IPS DF 4.7 (cell line): ENCODE measurements around the gene LHFPL5.

Experiments
- DNase-seq: peaks from one replicate; pipeline ENCODE4 v3.0.0-alpha.2; 2013; ENCODE audit warnings: low spot score; ENCODE audit errors: extremely low read depth

Gene LHFPL5

DNA sequence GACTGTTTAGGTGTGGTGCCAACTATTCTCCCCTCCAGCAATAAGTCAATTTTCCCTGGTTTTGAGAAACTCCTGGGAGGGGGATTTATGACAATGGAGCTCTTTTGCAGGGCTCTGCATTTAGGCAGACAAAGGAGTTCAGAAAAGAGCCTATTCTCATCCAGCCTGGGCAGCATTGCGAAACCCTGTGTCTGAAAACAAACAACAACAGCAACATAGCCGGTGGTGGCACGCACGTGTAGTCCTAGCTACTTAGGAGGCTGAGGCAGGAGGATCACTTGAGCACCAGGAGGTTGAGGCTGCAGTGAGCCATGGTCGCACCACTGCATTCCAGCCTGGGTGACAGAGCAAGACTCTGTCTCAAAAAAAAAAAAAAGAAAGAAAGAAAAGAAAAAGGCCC, 14.5 kb upstream of the LHFPL5 start:
- no peak for DNase-seq

DNA sequence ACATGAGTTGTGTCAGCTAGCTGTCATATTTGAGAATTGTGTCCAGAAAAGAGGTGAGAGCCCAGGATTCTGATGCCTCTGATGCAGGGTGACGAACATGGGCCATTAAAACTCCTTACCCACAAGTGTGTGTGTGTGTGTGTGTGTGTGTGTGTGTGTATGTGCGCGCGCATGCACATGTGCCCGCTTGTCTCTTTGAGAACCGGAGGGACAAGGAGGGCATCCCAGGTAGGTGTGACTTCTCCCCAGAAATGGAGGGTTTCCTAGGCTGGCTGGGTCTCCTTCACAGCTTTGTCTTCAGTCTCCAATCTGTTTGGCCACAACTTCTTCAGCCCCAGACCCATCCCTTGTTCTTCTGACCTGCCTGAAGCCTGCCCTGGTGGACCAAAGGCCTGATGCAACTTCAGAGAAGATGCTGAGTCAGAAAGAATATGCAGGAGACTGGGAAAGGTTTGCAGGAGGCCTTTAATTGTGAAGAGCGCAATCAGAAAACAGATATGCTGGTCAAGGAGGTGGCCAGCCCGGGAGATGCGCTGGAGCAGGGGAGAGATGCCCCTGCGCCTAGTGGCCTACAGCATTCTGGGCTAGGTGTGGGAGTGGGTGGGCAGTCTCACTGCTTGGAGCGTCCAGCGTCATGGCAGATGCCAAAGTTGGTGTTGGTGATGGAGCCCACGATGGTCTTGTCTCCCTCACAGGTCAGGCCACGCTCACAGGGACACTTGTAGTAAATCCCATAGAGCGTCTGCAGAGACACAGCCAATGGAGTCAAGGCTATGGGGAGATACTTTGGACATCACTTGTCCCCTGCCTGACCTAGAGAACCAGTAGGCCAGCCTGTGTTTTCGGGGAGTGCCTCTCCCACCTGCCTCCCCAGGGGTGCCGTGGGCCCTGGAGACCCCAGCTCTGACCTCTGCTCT, 10.4 kb upstream of the LHFPL5 start:
- DNase-seq, result no peak

DNA sequence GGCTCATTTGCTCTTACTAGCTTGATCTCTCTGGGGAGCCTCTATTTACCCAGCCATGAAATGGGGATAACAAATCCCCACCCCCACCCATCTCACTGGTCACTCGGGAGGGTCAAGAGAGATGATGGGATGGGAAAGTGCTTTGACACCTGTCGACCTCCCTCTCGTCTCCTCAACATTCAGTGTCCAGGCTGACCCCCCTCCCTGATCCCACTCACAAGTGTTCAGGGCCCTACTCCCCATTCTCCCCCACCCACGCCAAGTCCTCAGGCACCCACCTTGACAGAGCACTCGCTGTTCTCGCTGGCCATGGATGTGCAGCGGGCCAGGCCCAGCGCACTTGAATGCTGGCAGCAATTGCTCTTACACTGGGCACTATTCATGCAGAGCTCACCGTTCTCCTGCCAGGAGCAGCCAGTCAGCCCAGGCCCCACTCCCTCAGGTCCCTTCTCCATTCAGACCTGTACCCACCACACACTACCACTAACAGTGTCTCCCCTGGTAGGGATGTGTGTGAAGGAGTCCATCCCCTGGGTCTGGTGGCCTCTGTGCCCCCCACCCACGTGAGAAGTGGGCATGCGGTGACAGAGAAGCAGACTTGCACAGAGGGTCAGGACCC, 9.6 kb upstream of the LHFPL5 start:
- no peak for DNase-seq

DNA sequence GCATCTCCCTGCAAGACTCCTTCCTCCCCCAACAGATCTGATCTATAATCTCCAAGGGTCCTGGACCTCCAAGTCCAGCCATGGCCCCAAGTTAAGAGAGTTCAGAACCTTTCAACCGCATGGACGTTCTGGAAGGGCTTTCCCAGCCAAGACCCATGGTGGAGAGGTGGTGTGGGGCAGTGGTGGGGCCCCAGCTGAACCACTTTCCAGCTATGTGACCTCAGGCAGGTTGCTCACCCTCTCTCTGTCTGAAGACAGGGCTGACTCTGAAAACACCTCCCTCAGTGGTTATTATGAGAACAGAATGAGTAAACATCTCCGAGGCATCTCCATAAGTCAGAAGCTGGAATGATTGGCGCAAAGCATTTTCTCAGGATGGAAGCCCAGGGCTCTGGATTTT, 8.9 kb upstream of the LHFPL5 start:
- no peak for DNase-seq

DNA sequence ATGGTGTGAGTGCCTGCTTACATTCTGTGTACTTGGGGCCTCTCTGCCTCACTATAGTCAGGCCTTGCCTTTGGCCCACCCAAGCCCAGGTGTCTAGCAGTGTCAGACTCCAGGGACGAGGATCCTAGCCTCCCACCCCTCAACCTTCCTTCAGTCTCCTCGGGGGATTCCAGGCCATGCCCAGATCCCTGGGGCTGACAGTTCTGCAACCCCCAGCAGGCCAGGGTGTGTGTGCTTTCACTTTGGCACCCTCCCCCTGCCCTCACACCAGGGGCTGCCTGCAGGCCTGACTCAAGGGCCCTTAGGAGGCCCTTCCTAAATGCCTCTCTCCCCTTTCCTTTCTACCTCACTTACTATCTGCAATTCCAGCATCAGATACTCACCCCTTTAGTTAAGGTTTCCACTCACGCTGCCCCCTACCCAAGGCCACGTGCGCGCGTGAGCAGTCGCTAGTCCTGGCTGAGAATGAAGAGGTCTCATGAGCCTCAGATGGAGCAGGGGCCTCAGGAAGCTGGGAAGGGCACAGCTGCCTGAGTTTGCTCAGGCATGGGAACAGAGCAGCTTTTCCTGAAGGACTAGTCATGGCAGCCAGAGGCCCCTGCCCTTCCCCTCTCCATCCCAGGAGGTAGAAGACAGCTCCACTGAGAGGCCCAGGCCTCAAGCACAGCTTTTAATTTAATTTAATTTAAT, 7.2 kb upstream of the LHFPL5 start:
- DNase-seq, result no peak

DNA sequence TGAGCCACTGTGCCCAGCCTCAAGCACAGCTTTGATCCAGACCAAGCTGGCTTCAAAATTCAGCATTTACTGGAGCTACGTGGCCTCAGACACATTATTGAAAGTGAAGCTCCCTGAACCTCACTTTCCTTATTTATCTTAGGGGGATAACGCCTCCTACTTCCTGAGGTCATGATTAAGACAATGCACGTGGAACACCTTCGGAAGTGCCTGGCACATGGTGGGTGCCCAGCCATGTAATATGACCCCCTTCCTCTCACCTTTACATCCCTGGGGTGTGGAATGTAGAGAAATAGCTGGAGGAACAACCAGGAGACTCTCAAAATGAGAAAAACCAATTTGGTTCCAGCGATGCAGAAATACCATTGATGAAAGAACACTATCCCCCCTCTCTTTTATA, 6.4 kb upstream of the LHFPL5 start:
- no peak for DNase-seq

DNA sequence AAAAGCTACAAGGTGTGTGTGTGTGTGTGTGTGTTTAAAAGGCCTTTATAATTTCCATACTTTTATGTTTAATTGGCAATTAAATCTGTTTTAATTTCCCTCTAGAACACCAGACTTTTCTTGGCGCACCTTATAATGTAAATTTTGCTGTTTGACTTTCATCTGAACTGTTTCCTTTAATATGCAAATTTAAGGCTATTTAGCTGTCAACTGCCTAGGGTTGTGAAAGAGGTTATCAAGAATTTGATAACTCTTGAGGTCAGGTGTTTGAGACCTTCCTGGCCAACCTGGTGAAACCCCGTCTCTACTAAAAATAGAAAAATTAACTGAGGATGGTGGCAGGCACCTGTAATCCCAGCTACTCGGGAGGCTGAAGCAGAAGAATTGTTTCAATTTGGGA, 4.0 kb upstream of the LHFPL5 start:
- DNase-seq, result no peak

DNA sequence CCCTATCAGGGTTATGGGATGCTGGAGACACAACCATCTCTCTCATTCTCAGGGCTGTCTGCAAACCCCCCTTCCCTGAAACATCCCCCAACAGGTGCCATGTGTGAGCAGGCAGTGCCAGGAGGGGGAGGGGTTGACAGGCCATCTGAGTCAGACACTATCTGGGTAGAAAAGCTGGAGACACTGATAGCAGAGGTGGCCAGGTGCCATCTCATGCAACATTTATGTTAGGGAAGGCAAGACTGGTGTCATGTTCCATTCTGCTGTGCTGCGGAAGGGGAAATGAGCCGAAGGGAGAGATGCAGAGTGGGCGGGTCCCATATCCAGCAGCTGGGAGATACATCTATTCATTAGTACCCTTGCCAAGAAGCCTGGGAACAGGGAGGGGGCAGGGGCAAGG, 3.5 kb downstream of the LHFPL5 start:
- DNase-seq, result no peak

DNA sequence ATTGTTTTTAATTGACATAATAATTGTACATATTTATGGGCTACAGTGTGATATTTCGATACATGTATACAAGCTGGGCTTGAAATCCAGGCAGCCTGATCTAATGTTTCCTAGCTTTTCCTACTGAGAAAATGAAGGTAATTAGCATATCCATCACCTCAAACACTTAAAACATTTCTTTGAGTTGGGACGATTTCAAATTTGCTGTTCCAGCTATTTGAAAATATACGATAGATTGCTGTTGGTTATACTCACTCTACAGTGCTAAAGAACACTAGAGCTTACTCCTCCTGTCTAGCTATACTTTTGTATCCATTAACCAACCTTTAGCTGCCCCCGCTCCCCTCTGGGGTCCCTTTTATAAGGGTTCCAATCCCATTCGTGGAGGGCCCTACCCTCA, 4.7 kb downstream of the LHFPL5 start:
- no peak for DNase-seq

DNA sequence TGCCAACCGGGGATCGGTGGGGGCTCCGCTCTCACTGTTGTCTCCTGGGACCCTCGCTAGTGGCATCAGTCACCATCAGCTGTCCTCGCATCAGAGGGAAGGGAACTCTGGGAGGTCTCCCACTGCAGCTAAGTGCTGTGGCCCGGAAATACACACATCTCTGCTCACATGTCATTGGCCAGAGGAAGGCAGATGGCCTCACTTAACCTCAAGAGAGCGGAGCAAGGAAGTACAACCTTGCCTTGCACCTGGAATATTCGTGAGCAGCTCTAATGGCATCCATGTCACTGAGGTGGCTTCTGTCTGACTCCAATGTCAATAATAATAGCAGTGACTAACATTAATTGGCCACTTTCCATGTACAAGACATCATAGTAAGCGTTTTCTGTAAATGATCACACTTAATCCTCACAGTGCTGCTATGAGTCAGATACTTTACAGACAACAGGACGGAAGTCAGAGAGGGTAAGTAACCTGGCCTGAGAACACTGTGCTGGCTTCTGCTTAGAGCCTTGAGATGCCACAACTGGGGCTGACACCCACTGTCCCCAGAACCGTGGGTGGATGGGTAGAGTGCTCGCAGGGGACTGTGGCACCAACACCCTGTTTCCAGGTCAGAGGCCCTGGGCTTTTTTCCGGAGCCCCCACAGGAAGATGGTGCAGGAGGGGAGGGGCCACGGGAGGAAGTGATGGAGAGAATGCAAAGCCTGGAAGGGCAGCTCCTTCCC, 6.0 kb downstream of the LHFPL5 start:
- DNase-seq, result no peak

DNA sequence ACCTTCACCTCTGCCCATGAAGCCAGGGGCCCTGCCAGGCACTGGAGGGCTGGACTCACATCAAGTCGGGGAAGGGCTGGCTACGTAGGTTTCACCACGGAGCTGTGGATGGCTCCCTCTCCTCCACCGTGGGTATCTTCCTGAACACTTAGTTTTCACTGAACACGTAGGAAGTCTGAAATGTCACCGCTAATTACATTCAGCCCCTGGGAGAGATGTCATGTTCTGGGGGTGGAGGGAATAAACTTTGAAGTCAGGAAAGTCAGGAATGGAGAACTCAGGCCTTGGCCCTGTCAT, 6.5 kb downstream of the LHFPL5 start:
- DNase-seq, result no peak

DNA sequence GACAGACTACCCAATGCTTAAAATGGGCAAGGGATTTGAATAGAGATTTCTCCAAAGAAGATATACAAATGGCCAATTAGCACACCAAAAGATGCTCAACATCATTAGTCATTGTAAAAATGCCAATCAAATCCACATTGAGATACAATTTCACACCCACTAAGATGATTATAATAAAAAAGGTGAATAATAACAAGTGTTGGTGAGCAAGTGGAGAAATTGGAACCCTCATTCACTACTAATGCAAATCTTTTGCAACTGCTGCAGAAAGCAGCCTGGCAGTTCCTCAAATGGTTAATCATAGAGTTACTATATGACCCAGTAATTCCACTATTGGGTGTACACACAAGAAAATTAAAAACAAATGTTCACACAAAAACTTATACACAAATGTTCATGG, 12.4 kb downstream of the LHFPL5 start:
- no peak for DNase-seq

DNA sequence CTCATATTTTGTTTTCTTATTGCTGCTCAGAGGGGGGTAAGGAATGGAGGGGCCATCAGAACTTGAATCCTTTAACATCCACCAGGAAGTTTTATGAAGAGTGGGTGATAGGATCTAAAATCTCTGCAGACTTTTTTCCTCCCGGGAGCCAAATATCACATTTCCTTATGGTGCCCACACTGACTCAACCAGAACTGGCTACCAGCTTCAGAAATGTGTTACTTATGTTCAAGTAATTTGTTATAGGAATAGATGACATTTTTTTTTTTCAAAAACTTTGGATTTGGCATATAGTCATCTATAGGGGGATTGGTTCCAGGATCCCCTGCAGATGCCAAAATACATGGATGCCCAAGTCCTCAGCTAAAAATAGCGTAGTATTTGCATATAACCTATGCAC, 18.4 kb downstream of the LHFPL5 start:
- no peak for DNase-seq

DNA sequence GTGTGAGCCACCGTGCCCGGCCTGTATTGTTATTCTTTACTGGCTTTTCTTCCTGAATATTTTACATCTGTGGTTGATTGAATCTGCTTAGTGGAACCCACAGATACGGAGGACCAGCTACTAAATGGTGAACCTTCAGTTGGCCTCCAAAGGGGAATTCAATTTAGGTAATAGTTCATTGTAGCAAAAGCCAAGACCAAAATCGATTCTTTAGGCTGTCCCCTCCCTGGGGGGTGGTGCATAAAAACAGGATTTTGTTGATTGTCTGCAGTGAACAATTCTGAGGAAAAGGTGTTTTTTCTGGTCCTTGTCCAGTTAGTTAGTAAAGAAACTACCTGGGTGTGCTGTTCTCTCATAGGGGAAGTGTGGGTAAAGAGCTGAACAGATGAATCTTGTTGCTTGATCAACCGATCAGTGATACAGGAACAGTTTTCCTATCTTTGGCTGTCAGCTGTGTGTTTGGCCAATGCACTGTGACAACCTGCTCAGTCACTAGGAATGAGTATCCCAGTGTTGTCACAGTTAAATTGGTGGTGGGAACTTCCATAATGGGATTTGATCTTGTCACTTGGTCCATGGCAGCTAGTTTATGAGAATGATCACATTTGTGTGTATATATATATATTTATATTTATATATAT, 19.5 kb downstream of the LHFPL5 start:
- no peak for DNase-seq

DNA sequence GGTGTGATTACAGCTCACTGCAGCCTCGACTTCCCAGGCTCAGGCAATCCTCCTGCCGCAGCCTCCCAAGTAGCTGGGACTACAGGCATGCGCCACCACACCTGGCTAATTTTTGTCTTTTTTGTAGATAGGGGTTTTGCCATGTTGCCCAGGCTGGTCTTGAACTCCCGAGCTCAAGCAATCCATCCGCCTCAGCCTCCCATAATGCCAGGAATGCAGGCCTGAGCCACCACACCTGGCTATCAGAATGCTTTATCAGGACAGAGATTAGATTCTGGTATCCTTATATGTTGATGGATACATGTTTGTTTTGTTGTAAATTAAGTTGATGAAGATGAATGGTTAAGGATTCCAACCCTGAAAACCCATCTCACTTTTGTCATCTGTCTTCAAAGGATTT, 24.2 kb downstream of the LHFPL5 start:
- DNase-seq, result no peak

DNA sequence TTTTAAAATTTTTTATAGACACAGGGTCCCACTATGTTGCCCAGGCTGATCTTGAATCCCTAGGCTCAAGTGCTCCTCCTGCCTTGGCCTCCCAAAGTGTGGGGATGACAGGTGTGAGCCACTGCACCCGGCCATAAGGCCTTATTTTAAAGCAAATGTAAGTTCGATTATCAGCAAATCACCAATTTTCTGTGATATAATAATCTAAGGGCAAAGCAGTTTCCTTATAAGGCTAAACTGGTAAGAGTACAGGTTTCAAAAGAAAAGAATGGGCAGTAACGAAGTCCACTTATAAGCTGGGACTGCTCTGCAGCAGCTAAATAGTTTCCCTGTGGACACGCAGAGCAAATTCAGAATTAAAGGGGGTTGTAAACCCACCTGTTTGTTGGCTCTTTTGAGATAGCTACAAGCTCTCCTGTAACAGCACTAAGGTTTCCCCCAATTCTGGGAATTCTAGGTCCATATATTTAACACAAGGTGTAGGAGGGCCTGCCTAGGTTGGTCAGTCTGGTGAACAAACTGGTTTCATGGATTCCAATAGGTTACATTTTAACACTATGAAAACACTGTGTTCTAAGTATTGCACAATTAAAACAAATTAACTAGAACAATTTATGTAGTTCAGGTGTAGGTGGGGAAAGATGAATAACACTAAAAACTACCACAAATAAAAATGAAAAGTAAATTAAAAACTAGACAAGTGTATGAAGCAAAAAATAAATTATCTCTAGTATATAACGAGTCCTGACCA, 26.3 kb downstream of the LHFPL5 start:
- DNase-seq, result no peak

DNA sequence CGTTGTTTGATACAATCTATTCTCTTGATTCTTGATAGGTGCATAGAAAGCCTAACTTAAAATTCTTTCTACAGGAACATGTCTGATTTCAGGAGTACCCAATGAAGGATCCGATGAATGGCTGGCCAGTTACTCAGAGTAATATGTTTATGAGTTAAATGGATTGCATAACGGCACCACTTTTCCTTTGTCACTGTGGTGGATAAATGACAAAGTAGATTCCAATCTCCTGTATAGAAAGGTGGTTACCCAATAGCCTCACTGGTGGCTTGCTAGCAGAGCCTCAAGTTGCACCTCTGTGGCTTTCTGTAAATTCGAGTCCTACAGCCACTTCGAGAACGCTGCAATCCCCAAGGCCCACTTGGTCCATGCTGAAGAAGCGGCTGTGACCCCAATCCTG, 28.4 kb downstream of the LHFPL5 start:
- no peak for DNase-seq

DNA sequence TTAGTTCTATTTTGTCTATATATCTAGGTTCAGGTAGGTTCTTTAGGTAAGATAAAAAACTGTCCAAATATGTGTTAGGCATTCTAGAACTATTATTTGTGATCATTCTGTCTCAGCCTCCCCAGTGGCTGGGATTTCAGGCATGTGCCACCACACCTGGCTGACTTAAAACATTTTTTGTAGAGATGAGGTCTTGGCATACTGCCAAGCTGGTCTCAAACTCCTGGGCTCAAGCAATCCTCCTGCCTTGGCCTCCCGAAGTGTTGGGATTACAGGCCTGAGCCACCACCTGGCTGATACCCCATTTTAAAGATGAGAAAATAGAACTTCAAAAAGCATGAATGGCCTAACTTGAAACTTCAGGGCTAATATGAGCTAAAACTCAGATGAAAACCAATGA, 33.9 kb downstream of the LHFPL5 start:
- no peak for DNase-seq

DNA sequence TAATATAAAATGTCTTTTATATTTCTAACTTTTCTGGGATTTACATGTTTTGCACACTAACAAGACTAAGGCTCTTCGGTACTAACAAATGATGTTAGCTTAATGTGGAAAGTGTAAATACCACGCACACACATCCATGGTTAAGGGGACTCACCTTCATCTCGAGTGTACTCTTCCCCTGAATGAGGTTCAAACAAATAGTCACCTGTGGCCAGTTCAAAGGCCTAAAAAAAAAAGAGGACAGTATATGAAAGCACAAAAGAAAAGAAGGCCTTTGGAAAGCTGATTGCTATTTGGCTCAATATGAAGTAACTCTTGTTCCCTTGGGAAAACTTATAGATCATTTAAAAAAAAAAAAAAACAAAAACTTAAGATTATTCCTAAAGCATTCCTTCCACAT, 37.2 kb downstream of the LHFPL5 start:
- no peak for DNase-seq

DNA sequence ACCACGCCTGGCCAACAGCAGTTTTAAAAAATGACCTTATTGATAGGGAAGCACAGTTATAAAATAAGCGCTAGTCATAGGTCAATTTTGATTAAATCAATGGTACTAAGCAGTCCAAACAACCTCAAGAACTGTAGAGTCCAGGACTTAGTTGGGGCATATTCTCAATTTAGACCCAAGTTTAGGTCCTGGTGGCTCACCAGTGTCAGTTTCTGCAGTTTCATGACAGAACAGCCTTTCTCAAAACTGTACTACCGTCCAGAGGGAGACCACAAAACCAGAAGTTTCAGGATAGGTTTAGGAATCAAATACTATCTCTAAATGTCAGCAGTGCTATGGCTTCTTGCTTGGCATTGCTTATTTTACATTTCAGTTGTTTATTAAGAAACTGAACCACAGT, 39.1 kb downstream of the LHFPL5 start:
- DNase-seq, result no peak

DNA sequence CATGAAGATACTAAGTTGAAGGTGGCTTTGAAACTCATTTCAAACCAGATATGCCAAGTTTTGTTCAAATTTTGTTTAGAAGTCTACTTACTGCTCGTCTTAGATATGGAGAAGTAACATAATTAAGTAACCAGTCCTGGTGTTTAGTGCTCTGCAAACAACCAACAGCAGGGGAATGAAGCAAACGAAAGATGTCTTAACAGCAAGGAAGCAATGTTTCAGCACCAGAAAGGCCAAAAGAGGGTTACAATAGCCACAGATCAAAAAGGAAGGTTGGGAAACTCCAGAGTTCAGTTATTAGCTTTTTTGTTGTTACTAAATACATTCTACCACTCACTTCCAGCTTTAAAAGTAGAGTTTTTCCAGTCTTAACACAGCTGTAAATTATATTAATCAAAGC, 45.1 kb downstream of the LHFPL5 start:
- no peak for DNase-seq
